ENCODE results near the gene MAP3K7CL. TPM values are rescaled to one million over a fixed set of nuclear protein-coding genes. Genes with fewer than 3 reads are reported as not detected.
"Not testable (repeated sequence)": the region's sequence is repeated elsewhere in the genome, so short reads cannot be mapped to it uniquely, and the experiment has no call there.

Gene MAP3K7CL
- total RNA-seq, 2 donors from 2014 or later = 1.3 TPM; not detected in 1

DNA sequence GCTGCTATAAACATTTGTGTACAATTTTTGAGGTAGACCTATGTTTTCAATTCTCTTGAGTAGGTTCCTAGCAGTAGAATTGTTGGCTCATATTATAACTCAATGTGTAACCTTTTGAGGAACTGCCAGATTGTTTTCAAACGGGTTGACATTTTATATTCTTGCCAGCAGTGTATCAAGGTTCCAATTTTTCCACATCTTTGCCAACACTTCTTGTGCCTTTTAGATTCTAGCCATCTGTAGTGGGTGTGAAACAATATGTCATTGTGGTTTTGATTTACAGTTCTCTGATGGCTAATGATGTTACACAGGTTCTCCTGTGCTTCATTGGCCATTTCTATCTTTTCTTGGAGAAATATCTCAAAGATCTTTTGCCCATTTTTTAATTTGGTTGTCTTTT is 36.4 kb downstream of the MAP3K7CL start:
- Histone ChIP-seq H3K9me3 (ENCODE audit: control insufficient read depth, low read length) (no peaks in the 10 kb centered on the region), H3K27me3 (ENCODE audit: control insufficient read depth, insufficient read depth, low read length, poor library complexity, severe bottlenecking) (peaks cover 11% of the 10 kb centered on the region), H3K27ac (ENCODE audit: low read depth, low read length) (no peak overlapping the region), H3K9ac (ENCODE audit: extremely low read depth, low read length, poor library complexity, severe bottlenecking) (no peak overlapping the region), H3K36me3 (ENCODE audit: control insufficient read depth, insufficient read depth, low read length) (no peaks in the 10 kb centered on the region), H3K4me1 (ENCODE audit: control insufficient read depth, insufficient read depth, low read length) (no peaks in the 10 kb centered on the region), H3K4me3 (ENCODE audit: low read length) (no peak overlapping the region)
- Mint-ChIP-seq H3K4me3 (no peak overlapping the region), H3K36me3 (ENCODE audit: low read depth) (no peaks in the 10 kb centered on the region), H3K9me3 (no peaks in the 10 kb centered on the region), H3K27ac (no peak overlapping the region), H3K4me1 (peaks cover 10% of the 10 kb centered on the region), H3K27me3 (ENCODE audit: insufficient read depth) (peaks cover 16% of the 10 kb centered on the region)
- WGBS, 2 experiments (ENCODE audit: insufficient coverage in 1 of 2, insufficient read length in 1 of 2) = 84% methylated on average over 1 of the region's 1 CpG; no CpG with 5 or more reads in 1 of the 2 experiments
- DNase-seq = no peak
- no peak for TF ChIP-seq CTCF (conservative IDR thresholded peaks at IDR 0.05)

DNA sequence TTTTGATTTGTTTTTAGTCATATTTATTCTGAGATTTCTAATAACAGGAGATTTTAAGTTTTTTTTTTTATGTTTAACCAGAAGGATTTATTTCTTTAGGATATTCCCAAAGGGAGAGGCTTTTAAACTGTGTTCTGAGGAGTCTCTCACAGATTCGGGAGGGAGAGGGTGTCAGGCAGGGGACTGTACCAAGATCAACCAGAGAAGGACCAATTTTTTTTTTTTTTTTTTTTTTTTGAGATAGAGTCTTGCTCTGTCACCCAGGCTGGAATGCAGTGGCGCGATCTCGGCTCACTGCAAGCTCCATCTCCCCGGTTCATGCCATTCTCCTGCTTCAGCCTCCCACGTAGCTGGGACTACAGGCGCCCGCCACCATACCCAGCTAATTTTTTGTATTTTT is 37.0 kb downstream of the MAP3K7CL start:
- not testable (repeated sequence) for H3K4me1 Mint-ChIP-seq; H3K4me1 ChIP-seq (ENCODE audit: control insufficient read depth, insufficient read depth, low read length); H3K36me3 Mint-ChIP-seq (ENCODE audit: low read depth); H3K9ac ChIP-seq (ENCODE audit: extremely low read depth, low read length, poor library complexity, severe bottlenecking); H3K9me3 Mint-ChIP-seq; H3K4me3 ChIP-seq (ENCODE audit: low read length); H3K9me3 ChIP-seq (ENCODE audit: control insufficient read depth, low read length); H3K27ac Mint-ChIP-seq; DNase-seq; H3K4me3 Mint-ChIP-seq; H3K27ac ChIP-seq (ENCODE audit: low read depth, low read length); H3K36me3 ChIP-seq (ENCODE audit: control insufficient read depth, insufficient read depth, low read length)
- H3K27me3 ChIP-seq (ENCODE audit: control insufficient read depth, insufficient read depth, low read length, poor library complexity, severe bottlenecking) = peaks cover 11% of the 10 kb centered on the region
- H3K27me3 Mint-ChIP-seq (ENCODE audit: insufficient read depth) = peaks cover 16% of the 10 kb centered on the region
- WGBS, 2 experiments (ENCODE audit: insufficient coverage in 1 of 2, insufficient read length in 1 of 2) = 91% methylated on average over 8 of the region's 8 CpGs; no CpG with 5 or more reads in 1 of the 2 experiments

GRCh38 chr21:29168891-29169315 is 38.5 kb downstream of the MAP3K7CL start:
- no peak overlapping the region for H3K27ac Mint-ChIP-seq
- no peaks in the 10 kb centered on the region for H3K4me1 ChIP-seq (ENCODE audit: control insufficient read depth, insufficient read depth, low read length)
- no peak overlapping the region for H3K4me3 Mint-ChIP-seq
- H3K9ac ChIP-seq (ENCODE audit: extremely low read depth, low read length, poor library complexity, severe bottlenecking) = no peak overlapping the region
- H3K27ac ChIP-seq (ENCODE audit: low read depth, low read length) = no peak overlapping the region
- no peaks in the 10 kb centered on the region for H3K36me3 Mint-ChIP-seq (ENCODE audit: low read depth)
- H3K4me1 Mint-ChIP-seq = peaks cover 10% of the 10 kb centered on the region
- no peaks in the 10 kb centered on the region for H3K36me3 ChIP-seq (ENCODE audit: control insufficient read depth, insufficient read depth, low read length)
- peaks cover 11% of the 10 kb centered on the region for H3K27me3 ChIP-seq (ENCODE audit: control insufficient read depth, insufficient read depth, low read length, poor library complexity, severe bottlenecking)
- no peak overlapping the region for H3K4me3 ChIP-seq (ENCODE audit: low read length)
- no peak for TF ChIP-seq CTCF (conservative IDR thresholded peaks at IDR 0.05)
- DNase-seq = no peak
- no peaks in the 10 kb centered on the region for H3K9me3 Mint-ChIP-seq
- H3K27me3 Mint-ChIP-seq (ENCODE audit: insufficient read depth) = peaks cover 16% of the 10 kb centered on the region
- H3K9me3 ChIP-seq (ENCODE audit: control insufficient read depth, low read length) = no peaks in the 10 kb centered on the region
- 84 to 94% methylated on average over 3 of the region's 3 CpGs for WGBS, 2 experiments (ENCODE audit: insufficient coverage in 1 of 2, insufficient read length in 1 of 2)

DNA sequence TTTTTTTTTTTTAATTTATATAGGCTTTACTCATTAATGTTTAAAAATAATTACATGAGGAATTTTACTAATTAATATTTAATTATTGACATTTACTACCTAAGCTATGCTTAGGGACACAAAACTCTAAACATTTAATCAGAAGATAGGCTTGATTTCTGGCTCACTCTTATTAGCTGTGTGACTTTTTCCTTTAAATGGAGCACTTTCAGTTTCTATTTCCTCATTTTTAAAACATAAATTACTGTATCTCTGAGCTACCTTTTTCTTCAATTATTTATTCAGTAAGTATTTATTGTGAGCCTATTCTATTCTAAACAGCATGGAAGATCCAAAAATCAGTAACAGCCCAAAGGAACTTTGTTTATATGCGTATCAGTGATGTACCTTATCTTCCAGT is 40.5 kb downstream of the MAP3K7CL start:
- no peaks in the 10 kb centered on the region for H3K36me3 Mint-ChIP-seq (ENCODE audit: low read depth)
- Histone ChIP-seq H3K27me3 (ENCODE audit: control insufficient read depth, insufficient read depth, low read length, poor library complexity, severe bottlenecking) (peaks cover 11% of the 10 kb centered on the region), H3K27ac (ENCODE audit: low read depth, low read length) (no peak overlapping the region), H3K9me3 (ENCODE audit: control insufficient read depth, low read length) (no peaks in the 10 kb centered on the region), H3K4me1 (ENCODE audit: control insufficient read depth, insufficient read depth, low read length) (no peaks in the 10 kb centered on the region), H3K4me3 (ENCODE audit: low read length) (no peak overlapping the region), H3K36me3 (ENCODE audit: control insufficient read depth, insufficient read depth, low read length) (no peaks in the 10 kb centered on the region), H3K9ac (ENCODE audit: extremely low read depth, low read length, poor library complexity, severe bottlenecking) (no peak overlapping the region)
- H3K4me1 Mint-ChIP-seq = peaks cover 14% of the 10 kb centered on the region
- DNase-seq = no peak
- H3K27ac Mint-ChIP-seq = no peak overlapping the region
- no peaks in the 10 kb centered on the region for H3K9me3 Mint-ChIP-seq
- H3K27me3 Mint-ChIP-seq (ENCODE audit: insufficient read depth) = peaks cover 16% of the 10 kb centered on the region
- H3K4me3 Mint-ChIP-seq = no peak overlapping the region
- WGBS, 2 experiments (ENCODE audit: insufficient coverage in 1 of 2, insufficient read length in 1 of 2) = 86 to 97% methylated on average over 1 of the region's 1 CpG
- no peak for TF ChIP-seq CTCF (conservative IDR thresholded peaks at IDR 0.05)

Data from endodermal cell (in vitro differentiated cells).